Measurements from ENCODE around the gene ITGB2.
A peak's percentile ranks its signal among the peaks of the same experiment; 100 is the strongest.

Gene ITGB2

DNA sequence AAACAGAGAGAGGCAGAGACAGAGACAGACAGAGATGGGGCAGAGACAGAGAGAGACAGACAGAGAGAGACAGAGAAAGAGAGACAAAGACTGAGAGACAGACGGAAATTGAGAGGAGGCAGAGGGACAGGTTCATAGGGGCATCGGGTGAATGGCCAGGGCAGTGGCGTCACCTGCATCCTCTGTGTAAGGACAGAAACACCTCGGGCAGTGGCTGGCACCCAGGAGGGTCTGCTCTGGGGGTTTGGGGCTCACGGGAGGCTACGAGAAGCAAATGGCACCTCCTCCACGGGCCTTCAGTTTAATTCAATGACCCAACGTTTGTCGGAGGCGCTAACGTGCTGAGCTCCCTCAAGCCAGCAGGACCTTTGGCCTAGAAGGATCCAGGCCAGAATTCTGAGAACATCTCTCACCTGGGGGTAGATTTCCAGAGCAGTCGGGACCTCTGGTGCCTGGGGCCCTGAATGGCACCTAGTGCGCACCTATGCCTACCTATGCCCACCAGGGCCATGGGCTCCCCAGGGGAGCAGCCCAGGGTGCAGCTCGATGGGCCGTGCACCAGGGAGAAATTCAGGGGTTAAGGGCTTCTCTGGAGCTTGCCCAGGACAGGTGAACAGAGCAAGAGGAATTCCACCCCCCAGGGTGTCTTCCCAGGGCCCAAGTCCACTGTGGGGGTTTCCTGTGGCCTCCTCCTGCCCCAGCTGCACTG, 26.6 kb downstream of the ITGB2 start:
- TF ChIP-seq CREB1 (IDR thresholded peaks at IDR 0.05; ENCODE audit: low read depth) (no peak), REST (IDR thresholded peaks at IDR 0.05; ENCODE audit: low read depth) (no peak), ZBTB7A (IDR thresholded peaks at IDR 0.05; ENCODE audit: low read depth) (no peak), TCF12 (IDR thresholded peaks at IDR 0.05; ENCODE audit: low read depth) (no peak), EP300 (IDR thresholded peaks at IDR 0.05; ENCODE audit: borderline replicate concordance) (no peak), USF1 (IDR thresholded peaks at IDR 0.05) (no peak), CEBPB (IDR thresholded peaks at IDR 0.05) (no peak), EGR1 (IDR thresholded peaks at IDR 0.05) (no peak), TAF1 (IDR thresholded peaks at IDR 0.05; ENCODE audit: low read depth) (no peak), NFIC (IDR thresholded peaks at IDR 0.05) (no peak), FOXM1 (IDR thresholded peaks at IDR 0.05; ENCODE audit: borderline replicate concordance, low read depth) (no peak), YY1 (IDR thresholded peaks at IDR 0.05; ENCODE audit: low read depth) (no peak)

GRCh38 chr21:44893278-44893556, 27.5 kb downstream of the ITGB2 start:
- TF ChIP-seq USF1 (IDR thresholded peaks at IDR 0.05) = no peak
- no peak for TF ChIP-seq TEAD4 (IDR thresholded peaks at IDR 0.05)
- TF ChIP-seq NFIC (IDR thresholded peaks at IDR 0.05) = no peak
- TF ChIP-seq RAD21 (IDR thresholded peaks at IDR 0.05; ENCODE audit: low read depth) = no peak
- TF ChIP-seq YY1 (IDR thresholded peaks at IDR 0.05; ENCODE audit: low read depth) = no peak
- TF ChIP-seq CEBPB (IDR thresholded peaks at IDR 0.05) = no peak
- TF ChIP-seq MAX (IDR thresholded peaks at IDR 0.05) = no peak
- no peak for TF ChIP-seq EP300 (IDR thresholded peaks at IDR 0.05; ENCODE audit: borderline replicate concordance)
- TF ChIP-seq EGR1 (IDR thresholded peaks at IDR 0.05) = no peak
- TF ChIP-seq CREB1 (IDR thresholded peaks at IDR 0.05; ENCODE audit: low read depth) = no peak
- TF ChIP-seq FOXM1 (IDR thresholded peaks at IDR 0.05; ENCODE audit: borderline replicate concordance, low read depth) = no peak
- TF ChIP-seq ZBTB7A (IDR thresholded peaks at IDR 0.05; ENCODE audit: low read depth) = no peak
- TF ChIP-seq TAF1 (IDR thresholded peaks at IDR 0.05; ENCODE audit: low read depth) = no peak
- no peak for TF ChIP-seq TCF12 (IDR thresholded peaks at IDR 0.05; ENCODE audit: low read depth)
- TF ChIP-seq REST (IDR thresholded peaks at IDR 0.05; ENCODE audit: low read depth) = no peak

DNA sequence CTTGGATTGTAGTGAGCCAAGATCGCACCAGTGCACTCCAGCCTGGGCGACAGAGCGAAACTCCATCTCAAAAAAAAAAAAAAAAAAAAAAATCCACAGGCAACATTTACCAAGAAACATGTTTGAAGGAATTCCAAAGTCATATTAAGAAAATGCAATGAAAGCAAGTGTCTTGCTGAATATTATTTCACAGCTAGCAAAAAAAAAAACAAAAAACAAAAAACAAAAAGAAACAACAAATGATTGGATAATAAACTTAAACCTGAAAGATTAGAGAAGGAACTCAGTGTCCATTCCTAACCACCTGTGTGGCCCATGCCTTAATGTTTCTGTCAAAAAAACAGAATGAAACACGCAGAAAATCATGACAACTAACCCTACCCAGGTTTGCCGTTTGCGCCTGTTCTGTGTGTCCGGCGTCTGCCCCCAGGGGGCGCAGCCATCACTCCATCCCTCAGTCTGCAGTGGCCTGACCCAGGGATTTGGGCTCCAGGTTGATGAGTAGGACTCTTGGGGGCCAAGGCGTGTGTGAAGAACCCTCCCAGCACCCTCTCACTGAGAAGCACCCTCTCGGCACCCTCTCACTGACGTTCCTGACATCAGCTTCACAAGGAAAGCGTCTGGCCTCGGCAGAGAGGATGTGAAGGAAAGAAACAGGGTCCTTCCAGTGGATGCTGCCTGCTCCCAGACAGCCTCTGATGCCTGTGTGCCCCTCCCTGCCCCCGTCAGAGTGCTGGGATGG, 28.0 kb downstream of the ITGB2 start:
- no peak for TF ChIP-seq ZBTB7A (IDR thresholded peaks at IDR 0.05; ENCODE audit: low read depth)
- peak; percentile 72 for TF ChIP-seq RAD21 (IDR thresholded peaks at IDR 0.05; ENCODE audit: low read depth)

- no peak for TF ChIP-seq ZBTB7A (IDR thresholded peaks at IDR 0.05; ENCODE audit: low read depth)
- TF ChIP-seq USF1 (IDR thresholded peaks at IDR 0.05) = no peak
- no peak for TF ChIP-seq EGR1 (IDR thresholded peaks at IDR 0.05)
- no peak for TF ChIP-seq TCF12 (IDR thresholded peaks at IDR 0.05; ENCODE audit: low read depth)
- no peak for TF ChIP-seq MAX (IDR thresholded peaks at IDR 0.05)
- TF ChIP-seq CREB1 (IDR thresholded peaks at IDR 0.05; ENCODE audit: low read depth) = no peak
- no peak for TF ChIP-seq REST (IDR thresholded peaks at IDR 0.05; ENCODE audit: low read depth)
- no peak for TF ChIP-seq TEAD4 (IDR thresholded peaks at IDR 0.05)
- no peak for TF ChIP-seq YY1 (IDR thresholded peaks at IDR 0.05; ENCODE audit: low read depth)
- TF ChIP-seq NFIC (IDR thresholded peaks at IDR 0.05) = no peak
- no peak for TF ChIP-seq RAD21 (IDR thresholded peaks at IDR 0.05; ENCODE audit: low read depth)
- TF ChIP-seq EP300 (IDR thresholded peaks at IDR 0.05; ENCODE audit: borderline replicate concordance) = no peak
- no peak for TF ChIP-seq FOXM1 (IDR thresholded peaks at IDR 0.05; ENCODE audit: borderline replicate concordance, low read depth)
- no peak for TF ChIP-seq CEBPB (IDR thresholded peaks at IDR 0.05)
- TF ChIP-seq TAF1 (IDR thresholded peaks at IDR 0.05; ENCODE audit: low read depth) = no peak
Observed at GRCh38 chr21:44892095-44892494, 28.6 kb downstream of the ITGB2 start.

Measured in Ishikawa (cell line).